ENCODE results near the gene CYB561D2. TPM values are rescaled to one million over a fixed set of nuclear protein-coding genes. Genes with fewer than 3 reads are reported as not detected.

Gene CYB561D2
- total and polyA plus RNA-seq, 10 of the 15 experiments (the other 5 are each of a cell fraction or from before 2014, with no cell fraction given), result 7.6 to 39.2 (median 18.8) TPM

DNA sequence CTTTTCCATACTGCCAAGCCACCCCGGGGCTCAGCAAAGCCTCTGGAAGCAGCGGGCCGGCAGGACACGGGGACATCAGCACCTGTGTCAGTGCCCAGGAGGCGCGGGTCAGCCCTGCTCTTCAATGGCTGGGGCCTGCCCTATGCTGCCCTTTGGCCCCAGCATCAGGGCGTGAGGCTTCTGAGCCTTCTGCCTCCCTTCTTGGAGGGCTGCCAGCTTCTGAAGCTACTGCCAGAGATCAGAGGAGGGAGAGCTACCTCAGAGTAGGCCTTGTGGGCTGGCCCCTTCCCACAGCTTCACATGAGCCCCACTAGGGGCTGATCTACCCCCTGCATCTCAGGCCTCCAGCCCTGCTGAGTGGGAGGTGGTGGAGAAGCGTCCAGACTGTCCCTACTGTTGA lies 21.7 kb downstream of the CYB561D2 start:
- WGBS (ENCODE audit: insufficient coverage, insufficient replicate concordance, low lambda C conversion rate, missing lambda C conversion rate), result 20% methylated on average over 8 of the region's 8 CpGs

More for the DNA sequence above, 21.7 kb downstream of the CYB561D2 start:
- ChIA-PET RAD21 (ENCODE audit: unreplicated experiment) (no interaction called here), POLR2A (no interaction called here), SMC1A (ENCODE audit: uncharacterized antibody, unreplicated experiment) (no interaction called here), CTCF (no interaction called here)
- H3K4me1 ChIP-seq (ENCODE audit: control insufficient read depth, insufficient read depth, low read length), result no peaks in the 10 kb centered on the region
- H3K27ac ChIP-seq (ENCODE audit: control insufficient read depth, insufficient read depth), result no peak overlapping the region
- H3K4me2 ChIP-seq (ENCODE audit: control insufficient read depth, insufficient read depth), result no peak overlapping the region
- no peak for TF ChIP-seq RAD51 (IDR thresholded peaks at IDR 0.05)
- no peak for TF ChIP-seq BHLHE40 (IDR thresholded peaks at IDR 0.05; ENCODE audit: borderline replicate concordance in 1 of 2, low read depth in 2 of 2, low read length in 1 of 2)
- TF ChIP-seq, protein P1, sequence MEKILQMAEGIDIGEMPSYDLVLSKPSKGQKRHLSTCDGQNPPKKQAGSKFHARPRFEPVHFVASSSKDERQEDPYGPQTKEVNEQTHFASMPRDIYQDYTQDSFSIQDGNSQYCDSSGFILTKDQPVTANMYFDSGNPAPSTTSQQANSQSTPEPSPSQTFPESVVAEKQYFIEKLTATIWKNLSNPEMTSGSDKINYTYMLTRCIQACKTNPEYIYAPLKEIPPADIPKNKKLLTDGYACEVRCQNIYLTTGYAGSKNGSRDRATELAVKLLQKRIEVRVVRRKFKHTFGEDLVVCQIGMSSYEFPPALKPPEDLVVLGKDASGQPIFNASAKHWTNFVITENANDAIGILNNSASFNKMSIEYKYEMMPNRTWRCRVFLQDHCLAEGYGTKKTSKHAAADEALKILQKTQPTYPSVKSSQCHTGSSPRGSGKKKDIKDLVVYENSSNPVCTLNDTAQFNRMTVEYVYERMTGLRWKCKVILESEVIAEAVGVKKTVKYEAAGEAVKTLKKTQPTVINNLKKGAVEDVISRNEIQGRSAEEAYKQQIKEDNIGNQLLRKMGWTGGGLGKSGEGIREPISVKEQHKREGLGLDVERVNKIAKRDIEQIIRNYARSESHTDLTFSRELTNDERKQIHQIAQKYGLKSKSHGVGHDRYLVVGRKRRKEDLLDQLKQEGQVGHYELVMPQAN (conservative IDR thresholded peaks at IDR 0.05), result no peak
- no peak for TF ChIP-seq GATAD2B (conservative IDR thresholded peaks at IDR 0.05; ENCODE audit: low read depth)
- TF ChIP-seq, protein P2, sequence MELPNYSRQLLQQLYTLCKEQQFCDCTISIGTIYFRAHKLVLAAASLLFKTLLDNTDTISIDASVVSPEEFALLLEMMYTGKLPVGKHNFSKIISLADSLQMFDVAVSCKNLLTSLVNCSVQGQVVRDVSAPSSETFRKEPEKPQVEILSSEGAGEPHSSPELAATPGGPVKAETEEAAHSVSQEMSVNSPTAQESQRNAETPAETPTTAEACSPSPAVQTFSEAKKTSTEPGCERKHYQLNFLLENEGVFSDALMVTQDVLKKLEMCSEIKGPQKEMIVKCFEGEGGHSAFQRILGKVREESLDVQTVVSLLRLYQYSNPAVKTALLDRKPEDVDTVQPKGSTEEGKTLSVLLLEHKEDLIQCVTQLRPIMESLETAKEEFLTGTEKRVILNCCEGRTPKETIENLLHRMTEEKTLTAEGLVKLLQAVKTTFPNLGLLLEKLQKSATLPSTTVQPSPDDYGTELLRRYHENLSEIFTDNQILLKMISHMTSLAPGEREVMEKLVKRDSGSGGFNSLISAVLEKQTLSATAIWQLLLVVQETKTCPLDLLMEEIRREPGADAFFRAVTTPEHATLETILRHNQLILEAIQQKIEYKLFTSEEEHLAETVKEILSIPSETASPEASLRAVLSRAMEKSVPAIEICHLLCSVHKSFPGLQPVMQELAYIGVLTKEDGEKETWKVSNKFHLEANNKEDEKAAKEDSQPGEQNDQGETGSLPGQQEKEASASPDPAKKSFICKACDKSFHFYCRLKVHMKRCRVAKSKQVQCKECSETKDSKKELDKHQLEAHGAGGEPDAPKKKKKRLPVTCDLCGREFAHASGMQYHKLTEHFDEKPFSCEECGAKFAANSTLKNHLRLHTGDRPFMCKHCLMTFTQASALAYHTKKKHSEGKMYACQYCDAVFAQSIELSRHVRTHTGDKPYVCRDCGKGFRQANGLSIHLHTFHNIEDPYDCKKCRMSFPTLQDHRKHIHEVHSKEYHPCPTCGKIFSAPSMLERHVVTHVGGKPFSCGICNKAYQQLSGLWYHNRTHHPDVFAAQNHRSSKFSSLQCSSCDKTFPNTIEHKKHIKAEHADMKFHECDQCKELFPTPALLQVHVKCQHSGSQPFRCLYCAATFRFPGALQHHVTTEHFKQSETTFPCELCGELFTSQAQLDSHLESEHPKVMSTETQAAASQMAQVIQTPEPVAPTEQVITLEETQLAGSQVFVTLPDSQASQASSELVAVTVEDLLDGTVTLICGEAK (IDR thresholded peaks at IDR 0.05; ENCODE audit: borderline replicate concordance), result no peak
- no peak for TF ChIP-seq CREM (IDR thresholded peaks at IDR 0.05; ENCODE audit: low read depth)
- no peak for TF ChIP-seq MXI1 (IDR thresholded peaks at IDR 0.05; ENCODE audit: low read depth, low read length)
- H3K36me3 ChIP-seq (ENCODE audit: control insufficient read depth in 2 of 2, insufficient read depth in 2 of 2, low read length in 1 of 2), result no peaks in the 10 kb centered on the region
- H3K79me2 ChIP-seq (ENCODE audit: control insufficient read depth, insufficient read depth, low read length), result no peaks in the 10 kb centered on the region
- intact Hi-C loops (cut with micrococcal nuclease; ENCODE audit: unreplicated experiment), result no loop called here
- no peak for DNase-seq (ENCODE audit: low read depth, low spot score)
- no peak overlapping the region for H3K4me3 ChIP-seq
- H2AFZ ChIP-seq (ENCODE audit: control insufficient read depth, low read depth, low read length), result no peak overlapping the region
- in situ Hi-C loops (cut with MboI), result no loop called here
- H3K27me3 ChIP-seq (replicated peaks in 1 of 2; ENCODE audit: control insufficient read depth in 2 of 2, insufficient read depth in 2 of 2, low read length in 1 of 2), result no peaks in the 10 kb centered on the region; a peak in 2 of 4 replicates
- no peak for FAIRE-seq
- H3K9ac ChIP-seq (ENCODE audit: control insufficient read depth, insufficient read depth, low read length), result no peak overlapping the region
- no peaks in the 10 kb centered on the region for H3K9me3 ChIP-seq (replicated peaks; ENCODE audit: control insufficient read depth, insufficient read depth, low read length)
- no peaks in the 10 kb centered on the region for H4K20me1 ChIP-seq (ENCODE audit: control insufficient read depth, insufficient read depth)
- no TSS peak for BruUV-seq (replicated peaks)
- ATAC-seq, result no peak; the same call in 2 of the 3 replicates

Measured in GM12878 (cell line).